ENCODE results near the gene INHBB. TPM values are rescaled to one million over a fixed set of nuclear protein-coding genes. Genes with fewer than 3 reads are reported as not detected.

Gene INHBB
- total and polyA plus RNA-seq, 2 of the 4 experiments (the other 2 are of a cell fraction): 0.18 to 0.92 TPM

DNA sequence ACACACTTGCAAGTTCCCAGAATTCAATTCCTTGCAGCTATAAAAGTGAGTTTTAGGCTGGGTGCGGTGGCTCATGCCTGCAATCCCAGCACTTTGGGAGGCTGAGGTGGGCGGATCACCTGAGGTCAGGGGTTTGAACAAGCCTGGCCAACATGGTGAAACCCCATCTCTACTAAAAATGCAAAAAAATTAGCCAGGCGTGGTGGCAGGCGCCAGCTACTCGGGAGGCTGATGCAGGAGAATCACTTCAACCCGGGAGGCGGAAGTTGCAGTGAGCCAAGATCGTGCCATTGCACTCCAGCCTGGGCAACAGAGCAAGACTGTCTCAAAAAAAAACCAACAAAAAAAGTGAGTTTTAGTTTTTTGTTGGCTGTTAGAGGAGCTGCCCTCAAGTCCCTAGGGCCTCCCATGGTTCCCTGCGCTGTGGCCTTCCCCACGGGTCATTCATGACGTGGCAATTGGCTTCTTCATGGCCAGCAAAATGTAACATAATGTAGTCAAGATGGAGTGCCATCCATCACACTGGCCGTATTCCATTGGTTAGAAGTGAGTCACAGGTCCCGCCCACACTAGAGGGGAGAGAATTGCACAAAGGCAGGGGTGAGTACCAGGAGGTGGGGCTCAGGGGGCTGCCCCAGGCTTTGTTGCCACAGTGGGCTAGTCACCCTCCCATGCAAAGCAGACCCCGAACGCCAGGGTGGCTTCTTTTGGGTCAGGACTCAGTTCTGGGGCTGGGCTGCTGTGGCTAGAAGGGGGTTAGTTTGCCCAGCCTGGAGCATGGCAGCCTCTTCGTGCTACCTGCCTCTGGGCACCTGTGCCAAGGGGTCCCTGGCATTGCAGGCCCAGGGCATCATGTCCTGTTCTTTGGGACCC is 37.7 kb upstream of the INHBB start:
- ATAC-seq (ENCODE audit: low read depth): no peak
- CTCF ChIA-PET: interaction anchor here (0.6 kb wide), 1 partner anchor 7 kb away, joined by 6 read pairs; no protein-coding TSS in a partner anchor
- H3K4me3 ChIP-seq (ENCODE audit: insufficient read depth, low read depth, low read length): no peak overlapping the region

More for the DNA sequence above, 37.7 kb upstream of the INHBB start:
- H3K23ac ChIP-seq (ENCODE audit: low read depth, low read length): no peak overlapping the region
- intact Hi-C loops (cut with micrococcal nuclease) (no loop called here), dilution Hi-C loops (cut with HindIII; ENCODE audit: low sequenced_read_pairs, unreplicated experiment) (no loop called here), in situ Hi-C loops (cut with MboI; ENCODE audit: low sequenced_read_pairs) (no loop called here)
- no peak overlapping the region for H2BK120ac ChIP-seq (ENCODE audit: low read depth, low read length)
- POLR2A ChIA-PET (ENCODE audit: unreplicated experiment): no interaction called here
- H2BK5ac ChIP-seq (ENCODE audit: low read depth, low read length, poor library complexity, severe bottlenecking): no peak overlapping the region
- DNase-seq: no peak
- no peak overlapping the region for H2AFZ ChIP-seq (replicated peaks; ENCODE audit: low read length, poor library complexity)
- no peak overlapping the region for H3K18ac ChIP-seq (ENCODE audit: low read depth, low read length)
- H3K4me1 ChIP-seq (ENCODE audit: control insufficient read depth, insufficient read depth, low read length): no peaks in the 10 kb centered on the region
- no peaks in the 10 kb centered on the region for H3K79me1 ChIP-seq (ENCODE audit: low read depth in 1 of 2, low read length in 2 of 2)
- no peak overlapping the region for H3K9ac ChIP-seq (ENCODE audit: low read depth, low read length)
- H3K27me3 ChIP-seq (ENCODE audit: control insufficient read depth, insufficient read depth, low read length): no peaks in the 10 kb centered on the region
- no peak overlapping the region for H2AK9ac ChIP-seq (replicated peaks; ENCODE audit: low read depth, low read length, poor library complexity)
- no peak overlapping the region for H3K27ac ChIP-seq (ENCODE audit: insufficient read depth, low read length)
- no peak overlapping the region for H4K5ac ChIP-seq (ENCODE audit: low read depth, low read length)
- H2BK15ac ChIP-seq (ENCODE audit: low read depth, low read length): no peak overlapping the region
- H2BK20ac ChIP-seq (ENCODE audit: low read depth, low read length): no peak overlapping the region
- no peak overlapping the region for H3K4ac ChIP-seq (ENCODE audit: low read depth, low read length)
- no peak overlapping the region for H3K4me2 ChIP-seq (ENCODE audit: low read depth, low read length)
- H3K14ac ChIP-seq (replicated peaks; ENCODE audit: low read depth, low read length): no peak overlapping the region
- no TSS peak for BruUV-seq (replicated peaks)
- TF ChIP-seq MXI1 (IDR thresholded peaks at IDR 0.05; ENCODE audit: borderline replicate concordance, low read depth, low read length) (no peak), MAFK (IDR thresholded peaks at IDR 0.05; ENCODE audit: low read depth, low read length) (no peak), BHLHE40 (IDR thresholded peaks at IDR 0.05; ENCODE audit: low read depth, low read length) (no peak), RAD21 (IDR thresholded peaks at IDR 0.05; ENCODE audit: low read length) (no peak), RFX5 (IDR thresholded peaks at IDR 0.05; ENCODE audit: low read depth, low read length) (no peak)
- TF ChIP-seq, protein P1, sequence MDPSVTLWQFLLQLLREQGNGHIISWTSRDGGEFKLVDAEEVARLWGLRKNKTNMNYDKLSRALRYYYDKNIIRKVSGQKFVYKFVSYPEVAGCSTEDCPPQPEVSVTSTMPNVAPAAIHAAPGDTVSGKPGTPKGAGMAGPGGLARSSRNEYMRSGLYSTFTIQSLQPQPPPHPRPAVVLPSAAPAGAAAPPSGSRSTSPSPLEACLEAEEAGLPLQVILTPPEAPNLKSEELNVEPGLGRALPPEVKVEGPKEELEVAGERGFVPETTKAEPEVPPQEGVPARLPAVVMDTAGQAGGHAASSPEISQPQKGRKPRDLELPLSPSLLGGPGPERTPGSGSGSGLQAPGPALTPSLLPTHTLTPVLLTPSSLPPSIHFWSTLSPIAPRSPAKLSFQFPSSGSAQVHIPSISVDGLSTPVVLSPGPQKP (IDR thresholded peaks at IDR 0.05; ENCODE audit: borderline replicate concordance, low read depth, low read length): no peak
- H3K36me3 ChIP-seq (ENCODE audit: control insufficient read depth, insufficient read depth, low read length): no peaks in the 10 kb centered on the region; the same call in 1 of the 2 replicates
- H4K91ac ChIP-seq (ENCODE audit: insufficient read depth, low read depth, low read length): no peak overlapping the region
- WGBS, 2 experiments (ENCODE audit: extremely low coverage in 2 of 2, insufficient read length in 1 of 2): 94% methylated on average over 3 of the region's 16 CpGs; no CpG with 5 or more reads in 1 of the 2 experiments
- H3K9me1 ChIP-seq (ENCODE audit: insufficient read depth, low read length): no peaks in the 10 kb centered on the region
- H2AK5ac ChIP-seq (ENCODE audit: low read depth, low read length): no peak overlapping the region
- H3K9me3 ChIP-seq (ENCODE audit: control insufficient read depth, insufficient read depth, low read length): no peaks in the 10 kb centered on the region
- H4K8ac ChIP-seq (ENCODE audit: low read depth in 2 of 2, low read length in 2 of 2): no peak overlapping the region
- no peaks in the 10 kb centered on the region for H4K20me1 ChIP-seq (ENCODE audit: insufficient read depth, low read length)
- no peak overlapping the region for H3K56ac ChIP-seq (ENCODE audit: extremely low read depth, insufficient read depth, low read length)

Measured in IMR-90 (cell line).